ENCODE results near the gene SRRM5.

DNA sequence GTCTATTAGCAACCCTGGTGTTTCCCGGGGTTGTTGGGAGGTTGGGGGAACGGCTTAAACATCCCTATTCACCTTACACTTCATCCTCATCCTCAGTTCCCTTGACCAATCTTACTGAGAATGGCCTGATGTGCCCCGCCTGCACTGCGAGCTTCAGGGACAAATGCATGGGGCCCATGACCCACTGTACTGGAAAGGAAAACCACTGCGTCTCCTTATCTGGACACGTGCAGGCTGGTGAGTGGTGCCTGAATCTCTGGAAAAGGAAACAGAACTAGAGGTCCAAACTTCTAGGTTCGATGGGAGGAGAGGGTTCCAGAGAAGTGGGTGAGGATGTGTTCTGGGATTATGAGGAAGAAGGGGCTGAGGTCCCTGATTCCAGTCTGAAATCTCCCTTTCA is 30.4 kb upstream of the SRRM5 start:
- no peak for TF ChIP-seq CTCF (CRISPR knock-in tag; IDR thresholded peaks at IDR 0.05)
- no peak for TF ChIP-seq ZKSCAN8 (CRISPR knock-in tag; IDR thresholded peaks at IDR 0.05; ENCODE audit: borderline replicate concordance)
- TF ChIP-seq CREB3 (CRISPR knock-in tag; IDR thresholded peaks at IDR 0.05) = no peak
- no peak for TF ChIP-seq ZFP1 (CRISPR knock-in tag; IDR thresholded peaks at IDR 0.05)
- TF ChIP-seq HOXA3 (CRISPR knock-in tag; IDR thresholded peaks at IDR 0.05) = no peak
- TF ChIP-seq EP300 (IDR thresholded peaks at IDR 0.05; ENCODE audit: low read depth in 2 of 2, low read length in 2 of 2) = no peak
- TF ChIP-seq EP300 (CRISPR knock-in tag; IDR thresholded peaks at IDR 0.05; ENCODE audit: borderline replicate concordance) = no peak
- no peak for TF ChIP-seq ZNF20 (CRISPR knock-in tag; IDR thresholded peaks at IDR 0.05)
- TF ChIP-seq, protein P1, sequence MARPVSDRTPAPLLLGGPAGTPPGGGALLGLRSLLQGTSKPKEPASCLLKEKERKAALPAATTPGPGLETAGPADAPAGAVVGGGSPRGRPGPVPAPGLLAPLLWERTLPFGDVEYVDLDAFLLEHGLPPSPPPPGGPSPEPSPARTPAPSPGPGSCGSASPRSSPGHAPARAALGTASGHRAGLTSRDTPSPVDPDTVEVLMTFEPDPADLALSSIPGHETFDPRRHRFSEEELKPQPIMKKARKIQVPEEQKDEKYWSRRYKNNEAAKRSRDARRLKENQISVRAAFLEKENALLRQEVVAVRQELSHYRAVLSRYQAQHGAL (CRISPR knock-in tag; IDR thresholded peaks at IDR 0.05; ENCODE audit: not compliant biosample characterization) = no peak
- TF ChIP-seq USF2 (IDR thresholded peaks at IDR 0.05; ENCODE audit: low read depth, low read length) = no peak
- TF ChIP-seq USF2 (CRISPR knock-in tag; IDR thresholded peaks at IDR 0.05; ENCODE audit: borderline replicate concordance) = no peak

Data from HepG2 (cell line).